CD4-positive, alpha-beta T cell treated with Interleukin-21 for 1 hour (primary cell): Measurements from ENCODE around the gene SENP8.
"Not testable (repeated sequence)": the region's sequence is repeated elsewhere in the genome, so short reads cannot be mapped to it uniquely, and the experiment has no call there.

Experiments
- DNase-seq: peaks from one replicate; pipeline ENCODE4 v3.0.0-alpha.2; 2020

SENP8 gene

DNA sequence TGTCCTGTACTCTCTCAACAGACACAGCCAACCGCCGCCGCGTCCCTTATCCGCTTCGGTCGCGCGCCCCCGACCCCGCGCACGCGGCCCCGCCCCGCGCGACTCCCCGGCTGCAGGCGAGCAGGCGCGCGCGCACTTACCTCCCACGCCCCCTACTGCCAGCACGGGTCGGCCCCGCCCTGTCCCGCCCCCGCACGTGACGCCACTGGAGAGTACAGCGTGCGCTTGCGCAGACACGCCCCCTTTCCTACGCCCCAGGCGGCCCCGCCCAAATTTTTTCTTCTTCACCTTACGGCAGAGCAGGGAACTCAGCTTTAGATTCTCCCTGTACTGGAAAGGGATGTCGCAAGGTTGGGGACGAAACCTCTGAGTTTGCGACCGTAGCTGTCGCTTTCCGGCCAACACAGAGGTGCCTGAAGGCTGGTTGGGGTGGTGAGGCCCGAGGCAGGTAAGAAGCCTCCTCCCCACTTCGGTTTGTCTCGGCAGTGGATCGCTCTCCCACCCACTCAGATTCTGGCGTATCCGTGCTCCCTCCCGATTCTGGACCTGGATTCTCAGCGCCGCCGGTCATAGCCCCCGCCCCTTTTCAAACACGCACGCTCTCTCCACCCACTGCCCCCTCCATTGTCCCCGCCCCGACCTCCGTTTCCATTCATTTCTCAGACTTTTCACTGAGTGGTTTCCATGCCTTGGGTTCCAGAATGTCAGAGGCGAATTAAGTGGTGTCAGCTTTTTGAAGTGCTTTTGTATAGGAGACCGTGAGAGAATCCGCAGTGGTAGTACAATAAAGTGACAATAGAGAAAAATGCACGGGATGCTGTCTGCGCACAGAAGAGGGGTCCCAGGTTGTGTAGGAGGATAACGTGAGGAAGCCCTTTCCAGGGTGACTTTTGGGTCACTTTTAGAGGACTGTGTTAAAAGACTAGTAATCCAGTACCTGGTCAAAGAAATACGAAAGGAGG is at the start of gene SENP8, which contains the start of gene MYO9A:
Gene SENP8 (plus strand): TSS at position 387 of the 962 bp plus-strand sequence. CDS start 21,221 bp downstream, outside the sequence.
Gene MYO9A (minus strand): TSS at position 134 of the 962 bp plus-strand sequence. CDS start 71,587 bp downstream, outside the sequence.
- DNase-seq = peak; percentile 98

DNA sequence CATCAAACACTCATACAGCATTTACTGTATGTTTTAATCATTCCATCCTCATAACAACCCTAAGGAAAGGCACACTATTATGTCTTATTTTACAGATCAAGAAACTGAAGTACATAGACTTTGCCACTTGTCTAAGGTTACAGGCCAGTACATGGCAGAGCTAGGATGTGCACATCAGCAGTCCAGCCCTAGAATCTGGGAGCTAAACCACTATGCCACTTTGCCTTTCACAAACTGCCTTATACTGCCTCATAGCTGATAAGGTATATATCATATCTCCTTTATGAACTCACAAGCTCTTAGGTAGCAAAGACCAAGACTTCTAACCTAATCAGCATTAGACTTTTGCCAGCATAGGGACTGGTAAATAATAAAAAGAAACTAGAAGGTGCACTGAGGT is 49.3 kb upstream of the SENP8 start:
- no peak for DNase-seq

- no peak for DNase-seq
Measured at GRCh38 chr15:72070817-72071447, 47.3 kb upstream of the SENP8 start.

DNA sequence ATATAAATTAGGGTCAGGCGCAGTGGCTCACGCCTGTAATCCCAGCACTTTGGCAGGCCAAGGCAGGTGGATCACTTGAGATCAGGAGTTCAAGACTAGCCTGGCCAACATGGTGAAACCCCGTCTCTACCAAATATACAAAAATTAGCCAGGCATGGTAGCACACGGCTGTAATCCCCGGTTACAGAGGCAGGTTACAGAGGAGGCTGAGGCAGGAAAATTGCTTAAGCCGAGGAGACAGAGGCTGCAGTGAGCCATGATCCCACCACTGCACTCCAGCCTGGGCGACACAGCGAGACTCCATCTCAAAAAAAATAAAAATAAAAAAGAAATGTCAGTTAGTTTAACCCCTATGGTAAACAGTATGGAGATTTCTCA is 46.8 kb upstream of the SENP8 start:
- not testable (repeated sequence) for DNase-seq

DNA sequence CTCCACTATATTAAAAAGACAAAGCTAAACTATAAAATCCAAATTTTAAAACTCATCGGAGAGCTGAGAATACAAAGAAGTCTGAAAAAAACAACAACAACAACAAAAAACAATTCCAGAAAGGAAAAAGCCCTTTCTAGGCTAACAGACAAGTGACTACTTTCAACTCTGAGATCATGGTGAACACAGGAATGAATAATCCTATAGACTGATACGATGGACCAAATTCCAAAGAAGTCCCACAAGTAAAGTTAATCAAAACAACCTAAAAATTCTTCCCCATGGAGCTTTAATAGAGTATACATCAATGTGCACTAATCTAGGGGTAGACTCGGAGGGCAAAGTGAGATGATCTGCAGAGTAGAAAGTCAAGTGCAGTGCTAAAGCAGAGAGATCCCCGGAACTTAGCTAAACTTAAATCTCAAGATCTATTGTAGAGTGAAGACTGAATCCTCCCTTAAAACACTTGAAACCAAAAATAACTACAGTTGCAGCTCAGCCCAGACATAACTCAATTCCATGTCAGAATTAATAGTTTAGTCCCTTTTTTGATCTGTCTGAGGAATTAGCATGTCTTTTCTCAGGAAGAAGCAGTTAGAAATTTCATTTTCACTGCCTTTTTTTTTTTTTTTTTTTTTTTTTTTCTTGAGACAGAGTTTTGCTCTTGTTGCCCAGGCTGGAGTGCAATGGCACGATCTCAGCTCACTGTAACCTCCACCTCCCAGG is 43.7 kb upstream of the SENP8 start:
- DNase-seq = no peak

DNA sequence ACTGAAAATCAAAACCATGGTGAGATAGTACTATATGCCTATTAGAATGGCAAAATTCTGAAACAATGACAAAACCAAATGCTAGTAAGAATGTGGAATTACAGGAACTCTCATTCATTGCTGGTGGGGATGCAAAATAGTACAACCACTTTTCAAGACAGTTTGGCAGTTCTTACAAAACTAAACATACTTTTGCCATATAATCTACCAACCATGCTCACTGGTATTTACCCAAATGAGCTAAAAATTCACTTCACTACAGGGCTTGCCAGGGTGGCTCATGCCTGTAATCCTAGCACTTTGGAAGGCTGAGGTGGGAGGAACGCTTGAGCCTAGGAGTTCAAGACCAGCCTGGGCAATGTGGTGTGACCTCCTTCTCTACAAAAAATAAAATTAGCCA is 40.3 kb upstream of the SENP8 start:
- no peak for DNase-seq

- DNase-seq = peak; percentile 4
Measured at GRCh38 chr15:72078887-72079286, 39.3 kb upstream of the SENP8 start.

DNA sequence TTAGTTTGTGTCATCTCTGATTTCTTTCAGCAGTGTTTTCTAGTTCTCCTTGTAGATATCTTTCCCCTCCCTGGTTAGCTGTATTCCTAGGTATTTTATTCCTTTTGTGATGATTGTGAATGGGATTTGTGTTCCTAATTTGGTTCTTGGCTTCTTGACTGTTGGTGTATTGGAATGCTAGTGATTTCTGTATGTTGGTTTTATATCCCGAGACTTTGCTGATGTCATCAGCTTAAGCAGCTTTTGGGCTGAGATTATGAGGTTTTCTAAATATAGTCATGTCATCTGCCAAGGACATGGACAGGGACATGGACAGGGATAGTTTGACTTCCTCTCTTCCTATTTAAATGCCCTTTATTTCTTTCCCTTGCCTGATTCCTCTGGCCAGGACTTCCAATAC is 36.0 kb upstream of the SENP8 start:
- no peak for DNase-seq

GRCh38 chr15:72086010-72086697 is 32.0 kb upstream of the SENP8 start:
- no peak for DNase-seq

DNA sequence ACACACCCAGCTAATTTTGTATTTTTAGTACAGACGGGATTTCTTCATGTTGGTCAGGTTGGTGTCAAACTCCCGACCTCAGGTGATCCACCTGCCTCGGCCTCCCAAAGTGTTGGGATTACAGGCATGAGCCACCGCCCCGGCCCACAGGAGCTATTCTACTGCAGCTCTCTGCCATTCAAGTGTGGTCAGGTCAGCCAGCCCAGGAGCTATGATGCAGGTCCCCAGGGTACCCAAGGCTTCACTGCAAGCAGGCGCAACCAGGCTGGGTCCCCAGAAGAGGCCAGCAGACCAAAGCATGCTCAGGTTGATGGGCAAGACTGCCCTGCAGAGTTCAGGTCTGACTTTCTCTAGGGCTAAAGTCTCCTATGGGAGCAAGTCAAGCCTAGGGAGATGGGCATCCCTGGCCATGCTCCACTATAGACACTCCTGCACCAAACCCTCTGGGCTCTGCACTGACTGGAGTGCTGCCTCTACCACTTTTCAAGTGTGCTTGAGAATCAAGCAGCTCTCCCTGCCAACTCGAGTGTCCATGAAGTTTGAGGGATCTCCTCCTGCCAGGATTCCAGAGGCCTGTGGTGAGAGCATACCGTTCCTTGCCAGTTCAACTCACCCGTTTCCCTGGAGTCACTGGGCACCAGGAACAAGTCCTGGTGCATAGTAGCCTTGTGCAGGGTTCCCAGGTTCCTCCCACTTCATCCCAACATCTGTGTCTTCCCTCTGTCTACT is 31.1 kb upstream of the SENP8 start:
- no peak for DNase-seq

GRCh38 chr15:72092006-72092405 is 26.2 kb upstream of the SENP8 start:
- DNase-seq = no peak

DNA sequence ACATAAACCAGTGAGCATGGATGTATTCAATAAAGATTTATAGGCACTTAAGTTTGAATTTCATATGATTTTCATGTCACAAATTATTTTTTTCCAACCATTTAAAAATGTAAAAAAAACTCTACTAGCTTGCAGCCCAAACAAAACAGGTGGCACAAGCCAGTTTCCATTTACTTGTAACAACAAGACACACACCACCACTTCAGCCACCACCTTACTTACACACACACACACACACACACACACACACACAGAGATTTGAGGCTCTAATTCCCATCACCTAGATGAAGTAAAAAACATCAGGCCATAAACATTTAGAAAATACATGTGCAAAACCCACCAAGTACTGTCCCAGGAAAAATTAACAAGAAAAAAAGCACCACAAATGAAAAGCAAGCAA is 25.5 kb upstream of the SENP8 start:
- no peak for DNase-seq

GRCh38 chr15:72096796-72097195 is 21.4 kb upstream of the SENP8 start:
- no peak for DNase-seq

DNA sequence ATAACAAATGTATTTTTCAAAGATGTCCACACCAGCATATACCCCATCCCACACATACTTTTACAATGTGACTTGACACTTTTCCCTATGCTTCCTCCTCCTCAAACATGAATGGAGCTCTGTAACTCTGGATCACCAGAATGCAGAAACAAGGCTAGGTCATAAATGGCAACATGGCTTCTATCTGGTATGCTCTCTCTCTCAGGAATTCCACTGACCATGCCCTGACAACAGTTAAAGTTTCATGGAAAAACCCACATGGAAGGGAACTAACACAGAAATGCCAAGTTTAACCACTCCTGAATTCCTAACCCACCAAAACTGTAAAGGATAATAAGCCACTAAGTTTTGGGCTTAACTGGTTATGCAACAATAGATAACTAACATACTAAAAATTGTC is 20.2 kb upstream of the SENP8 start:
- DNase-seq = no peak

DNA sequence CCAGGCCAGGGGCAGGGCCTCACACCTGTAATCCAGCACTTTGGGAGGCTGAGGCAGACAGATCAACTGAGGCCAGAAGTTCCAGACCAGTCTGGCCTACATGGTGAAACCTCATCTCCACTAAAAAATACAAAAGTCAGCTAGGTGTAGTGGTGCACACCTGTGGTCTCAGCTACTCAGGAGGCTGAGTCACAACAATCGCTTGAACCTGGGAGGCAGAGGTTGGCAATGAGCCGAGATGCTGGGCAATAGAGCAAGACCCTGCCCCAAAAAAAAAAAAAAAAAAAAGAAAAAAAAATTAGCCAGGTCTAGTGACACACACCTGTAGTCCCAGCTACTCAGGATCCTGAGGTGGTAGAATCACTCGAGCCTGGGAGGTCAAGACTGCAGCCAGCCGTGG is 19.0 kb upstream of the SENP8 start:
- no peak for DNase-seq

DNA sequence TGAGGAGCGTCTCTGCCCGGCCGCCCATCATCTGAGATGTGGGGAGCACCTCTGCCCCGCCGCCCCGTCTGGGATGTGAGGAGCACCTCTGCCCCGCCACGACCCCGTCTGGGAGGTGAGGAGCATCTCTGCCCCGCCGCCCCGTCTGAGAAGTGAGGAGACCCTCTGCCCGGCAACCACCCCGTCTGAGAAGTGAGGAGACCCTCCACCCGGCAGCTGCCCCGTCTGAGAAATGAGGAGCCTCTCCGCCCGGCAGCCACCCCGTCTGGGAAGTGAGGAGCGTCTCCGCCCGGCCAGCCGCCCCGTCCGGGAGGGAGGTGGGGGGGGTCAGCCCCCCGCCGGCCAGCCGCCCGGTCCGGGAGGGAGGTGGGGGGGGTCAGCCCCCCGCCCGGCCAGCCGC is 17.7 kb upstream of the SENP8 start:
- DNase-seq = not testable (repeated sequence)

- no peak for DNase-seq
Measured at GRCh38 chr15:72105111-72105510, 13.1 kb upstream of the SENP8 start.

GRCh38 chr15:72106068-72106467 is 12.1 kb upstream of the SENP8 start:
- no peak for DNase-seq

GRCh38 chr15:72110355-72110754 is 7.8 kb upstream of the SENP8 start:
- DNase-seq = no peak

DNA sequence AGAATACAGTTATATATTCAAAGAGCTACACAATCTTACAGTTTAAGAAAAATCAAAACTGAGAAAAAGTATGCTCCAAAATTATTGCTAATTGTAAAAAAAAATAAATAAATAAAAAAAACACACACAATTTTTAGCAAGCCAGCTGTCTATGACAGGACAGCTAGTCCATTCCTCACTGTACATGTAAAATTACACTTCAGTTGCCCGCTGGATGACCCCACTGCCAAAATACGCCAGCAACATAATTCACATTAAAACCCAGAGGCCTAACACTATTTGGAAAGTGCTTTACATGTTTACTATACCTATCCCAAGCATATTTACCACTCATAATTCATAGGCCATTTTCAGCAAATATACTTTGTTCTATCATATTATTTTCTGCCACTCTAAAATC is 6.1 kb upstream of the SENP8 start:
- DNase-seq = no peak

- no peak for DNase-seq
Measured at GRCh38 chr15:72112805-72113204, 5.4 kb upstream of the SENP8 start.
